Adrenal gland (tissue), 5 donors: Measurements from ENCODE around the gene SSTR3.

Source experiments
- CTCF ChIP-seq, 6 experiments: fragments of 450-650 bp in 4 of 6; fragments of 200-600 bp in 2 of 6; sonication (generic) in 1 of 6; IDR thresholded peaks; 1 replicate in 5 of 6; 2 replicates in 1 of 6; pipeline versions ENCODE4 v1.5.1 to v1.8.0; 2016 to 2021; ENCODE audit warnings: antibody characterized with exemption in 6 of 6, mild to moderate bottlenecking in 2 of 6, moderate library complexity in 1 of 6
- POLR2A ChIP-seq, 2 donors: fragments of 450-650 bp; IDR thresholded peaks; one replicate each; pipeline ENCODE4 v1.6.1; 2017; ENCODE audit warnings: antibody characterized with exemption in 2 of 2, mild to moderate bottlenecking in 2 of 2, moderate library complexity in 1 of 2
- donor health status: DM: no; HTN: no; CAD: no.

DNA sequence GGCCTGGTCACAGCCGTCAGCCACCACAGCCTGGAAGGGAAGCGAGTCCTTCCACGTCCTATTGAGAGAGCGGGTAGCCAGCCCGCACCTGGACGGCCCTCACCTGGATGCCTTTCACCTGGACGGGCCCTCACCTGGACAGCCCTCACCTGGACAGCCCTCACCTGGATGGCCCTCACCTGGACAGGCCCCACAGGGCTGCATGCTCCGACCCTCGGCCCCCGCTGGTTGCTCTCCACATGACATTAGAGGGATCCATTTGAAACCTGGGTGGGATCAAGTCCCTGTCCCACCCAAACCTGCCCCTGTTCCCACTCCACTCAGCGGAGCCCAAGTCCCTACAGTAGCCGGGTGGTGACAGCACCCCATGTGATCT is 27.9 kb downstream of the SSTR3 start:
- TF ChIP-seq CTCF (IDR thresholded peaks at IDR 0.05) (no peak), POLR2A (IDR thresholded peaks at IDR 0.05) (no peak)
